Esophagus squamous epithelium (tissue), 5 donors: ENCODE results near the gene GGA1. TPM values are rescaled to one million over a fixed set of nuclear protein-coding genes. Genes with fewer than 3 reads are reported as not detected.
A peak's percentile ranks its signal among the peaks of the same experiment; 100 is the strongest.
"Not testable (repeated sequence)": the region's sequence is repeated elsewhere in the genome, so short reads cannot be mapped to it uniquely, and the experiment has no call there.

Source experiments
- DNase-seq: peaks from one replicate; lab custom pipeline; 2025; lab: John Stamatoyannopoulos, UW
- H3K27ac ChIP-seq, 4 donors: fragments of 200-600 bp; sonication (generic); one replicate each; pipeline ENCODE4 v1.5.1; 2016 to 2019; ENCODE audit warnings: mild to moderate bottlenecking in 1 of 4
- H3K27me3 ChIP-seq, 4 donors: fragments of 200-600 bp; sonication (generic); 1 replicate in 3 of 4; 2 replicates in 1 of 4; pipeline versions ENCODE4 v1.5.1 to v1.6.0; 2017 to 2021; ENCODE audit warnings: antibody characterized with exemption in 1 of 4
- H3K36me3 ChIP-seq, 3 donors: fragments of 200-600 bp; sonication (generic); one replicate each; pipeline ENCODE4 v1.5.1; 2016 to 2019
- H3K4me1 ChIP-seq, 3 donors: fragments of 200-600 bp; sonication (generic); one replicate each; pipeline ENCODE4 v1.5.1; 2017 to 2019
- H3K4me3 ChIP-seq, 4 donors: fragments of 200-600 bp; sonication (generic); 1 replicate in 3 of 4; 2 replicates in 1 of 4; pipeline ENCODE4 v1.5.1; 2016 to 2019; ENCODE audit warnings: mild to moderate bottlenecking in 2 of 4, moderate library complexity in 1 of 4
- H3K9me3 ChIP-seq, 3 donors: fragments of 200-600 bp; sonication (generic); one replicate each; pipeline ENCODE4 v1.5.1; 2016 to 2019
- CTCF ChIP-seq, 6 experiments: fragments of 450-650 bp in 4 of 6; fragments of 200-600 bp in 2 of 6; sonication (generic) in 2 of 6; IDR thresholded peaks; one replicate each; pipeline ENCODE4 v1.5.1; 2016 to 2019; ENCODE audit warnings: antibody characterized with exemption in 6 of 6, mild to moderate bottlenecking in 4 of 6, moderate library complexity in 4 of 6
- POLR2A ChIP-seq, 4 donors: fragments of 450-650 bp; IDR thresholded peaks; one replicate each; pipeline ENCODE4 v1.6.1; 2017; ENCODE audit warnings: antibody characterized with exemption in 4 of 4, mild to moderate bottlenecking in 4 of 4, moderate library complexity in 3 of 4
- WGBS, 2 donors: methylation state at CpG; one replicate each; pipeline ENCODE4 v1.1.5; 2018; 5-methylcytosine and 5-hydroxymethylcytosine counted together
- intact Hi-C: fragments of 100-400 bp; cut with DNase I; formaldehyde crosslinking; loops from one replicate; pipeline ENCODE4 v1.15.0; 2022
- total RNA-seq, 4 donors: library from RNA; depleted of rRNA; stranded (reverse); fragments of >200 nt; gene quantifications; one replicate each; pipeline ENCODE4 v1.1.0, GENCODE V29; 2016
- donor health status: DM: yes; HTN: yes; CAD: no.

GGA1 gene
- total RNA-seq, 4 donors from 2014 or later = 32.2 to 54.3 (median 39.5) TPM

GRCh38 chr22:37647928-37648327 lies 39.3 kb downstream of the GGA1 start:
- TF ChIP-seq POLR2A (IDR thresholded peaks at IDR 0.05) = no peak
- no peak for TF ChIP-seq CTCF (IDR thresholded peaks at IDR 0.05)
- no peak overlapping the region for H3K4me3 ChIP-seq
- intact Hi-C loops = no loop called here
- peaks cover 30 to 94% (median 38%) of the 10 kb centered on the region in 3 donors for H3K36me3 ChIP-seq
- DNase-seq = no peak
- H3K9me3 ChIP-seq = no peaks in the 10 kb centered on the region
- no peaks in the 10 kb centered on the region for H3K27me3 ChIP-seq
- H3K4me1 ChIP-seq = peaks cover 10 to 32% (median 21%) of the 10 kb centered on the region in 3 donors
- H3K27ac ChIP-seq = peak overlapping the region; percentile 37 to 82 (median 63)
- WGBS, 2 donors = 33 to 65% methylated on average over 3 to 6 of the region's 9 CpGs

GRCh38 chr22:37650463-37651136 lies 42.0 kb downstream of the GGA1 start:
- no peak overlapping the region for H3K4me3 ChIP-seq
- H3K4me1 ChIP-seq = peaks cover 3 to 20% (median 10%) of the 10 kb centered on the region in 3 donors
- DNase-seq = no peak
- no peaks in the 10 kb centered on the region for H3K27me3 ChIP-seq
- no peaks in the 10 kb centered on the region for H3K9me3 ChIP-seq
- intact Hi-C loops = no loop called here
- WGBS, 2 donors = 89 to 96% methylated on average over 8 to 16 of the region's 17 CpGs
- no peak for TF ChIP-seq POLR2A (IDR thresholded peaks at IDR 0.05)
- TF ChIP-seq CTCF (IDR thresholded peaks at IDR 0.05) = no peak
- no peak overlapping the region for H3K27ac ChIP-seq
- H3K36me3 ChIP-seq = peaks cover 41 to 97% (median 45%) of the 10 kb centered on the region in 3 donors

DNA sequence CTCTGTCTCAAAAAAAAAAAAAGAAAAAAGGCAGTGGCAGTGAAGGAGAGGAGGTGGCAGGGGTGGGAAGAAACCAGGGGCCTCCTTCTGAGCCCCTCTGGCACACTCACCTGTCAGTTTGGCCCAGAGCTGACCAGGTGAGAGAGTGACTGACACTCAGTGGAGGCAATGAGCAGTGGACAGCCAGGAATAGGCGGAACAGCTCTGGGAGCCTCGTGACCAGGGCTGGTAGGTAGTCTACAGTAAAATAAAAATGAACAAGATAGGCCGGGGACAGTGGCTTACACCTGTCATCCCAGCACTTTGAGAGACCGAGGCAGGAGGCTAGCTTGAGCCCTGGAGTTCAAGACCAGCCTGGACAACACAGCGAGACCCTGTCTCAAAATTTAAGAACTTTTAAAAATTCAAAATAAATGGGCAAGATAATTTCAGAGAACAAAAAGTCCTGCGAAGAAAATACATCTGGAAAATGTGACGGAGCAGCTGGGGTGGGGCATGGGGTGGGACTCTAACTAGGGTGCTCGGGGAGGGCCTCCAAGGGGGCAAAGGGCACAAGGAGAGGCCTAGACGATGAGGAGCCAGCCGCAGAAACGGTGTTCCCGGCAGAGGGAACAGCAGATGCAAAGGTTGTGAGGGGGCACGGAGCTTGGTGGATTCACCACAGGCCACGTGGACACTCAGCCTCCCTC lies 46.1 kb downstream of the GGA1 start:
- H3K36me3 ChIP-seq = peaks cover 24 to 60% (median 35%) of the 10 kb centered on the region in 3 donors
- TF ChIP-seq CTCF (IDR thresholded peaks at IDR 0.05) (no peak), POLR2A (IDR thresholded peaks at IDR 0.05) (no peak)
- peaks cover 8 to 17% (median 16%) of the 10 kb centered on the region in 3 donors for H3K4me1 ChIP-seq
- intact Hi-C loops = no loop called here
- no peaks in the 10 kb centered on the region for H3K27me3 ChIP-seq
- H3K4me3 ChIP-seq = no peak overlapping the region
- H3K9me3 ChIP-seq = no peaks in the 10 kb centered on the region
- no peak overlapping the region for H3K27ac ChIP-seq
- WGBS, 2 donors = 73 to 83% methylated on average over 14 of the region's 14 CpGs
- no peak for DNase-seq

- Histone ChIP-seq H3K9me3 (no peaks in the 10 kb centered on the region), H3K36me3 (peaks cover 19 to 55% (median 30%) of the 10 kb centered on the region in 3 donors), H3K27me3 (no peaks in the 10 kb centered on the region), H3K4me3 (no peak overlapping the region), H3K27ac (no peak overlapping the region), H3K4me1 (peaks cover 13 to 22% (median 19%) of the 10 kb centered on the region in 3 donors)
- WGBS, 2 donors = 88 to 91% methylated on average over 4 to 6 of the region's 17 CpGs
- DNase-seq = no peak
- intact Hi-C loops = no loop called here
- no peak for TF ChIP-seq POLR2A (IDR thresholded peaks at IDR 0.05)
- no peak for TF ChIP-seq CTCF (IDR thresholded peaks at IDR 0.05)
Measured at GRCh38 chr22:37655252-37655563, 46.6 kb downstream of the GGA1 start.

DNA sequence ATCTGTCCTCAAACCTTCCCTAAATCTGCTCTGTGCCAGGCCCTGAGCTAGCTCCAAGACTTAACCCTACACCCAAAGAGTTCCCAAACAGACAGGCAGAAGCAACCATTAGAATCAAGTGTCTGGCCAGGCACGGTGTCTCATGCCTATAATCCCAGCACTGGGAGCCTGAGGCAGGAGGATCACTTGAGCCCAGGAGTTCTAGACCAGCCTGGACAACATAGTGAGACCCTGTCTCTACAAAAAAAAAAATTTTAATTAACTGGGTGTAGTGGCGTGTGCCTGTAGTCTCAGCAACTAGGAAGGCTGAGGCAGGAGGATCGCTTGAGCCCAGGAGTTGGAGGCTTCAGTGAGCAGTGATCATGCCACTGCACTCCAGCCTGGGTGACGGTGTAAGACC lies 47.9 kb downstream of the GGA1 start:
- H3K27ac ChIP-seq, H3K4me3 ChIP-seq, DNase-seq, H3K9me3 ChIP-seq, intact Hi-C loops, H3K27me3 ChIP-seq: not testable (repeated sequence)
- Histone ChIP-seq H3K36me3 (peaks cover 9 to 42% (median 19%) of the 10 kb centered on the region in 3 donors), H3K4me1 (peaks cover 23 to 35% (median 28%) of the 10 kb centered on the region in 3 donors)
- 92 to 95% methylated on average over 3 of the region's 4 CpGs for WGBS, 2 donors
